ENCODE data around the gene SCYL1.

GRCh38 chr11:65584723-65585171 is 59.9 kb downstream of the SCYL1 start:
- TF ChIP-seq, protein P1, sequence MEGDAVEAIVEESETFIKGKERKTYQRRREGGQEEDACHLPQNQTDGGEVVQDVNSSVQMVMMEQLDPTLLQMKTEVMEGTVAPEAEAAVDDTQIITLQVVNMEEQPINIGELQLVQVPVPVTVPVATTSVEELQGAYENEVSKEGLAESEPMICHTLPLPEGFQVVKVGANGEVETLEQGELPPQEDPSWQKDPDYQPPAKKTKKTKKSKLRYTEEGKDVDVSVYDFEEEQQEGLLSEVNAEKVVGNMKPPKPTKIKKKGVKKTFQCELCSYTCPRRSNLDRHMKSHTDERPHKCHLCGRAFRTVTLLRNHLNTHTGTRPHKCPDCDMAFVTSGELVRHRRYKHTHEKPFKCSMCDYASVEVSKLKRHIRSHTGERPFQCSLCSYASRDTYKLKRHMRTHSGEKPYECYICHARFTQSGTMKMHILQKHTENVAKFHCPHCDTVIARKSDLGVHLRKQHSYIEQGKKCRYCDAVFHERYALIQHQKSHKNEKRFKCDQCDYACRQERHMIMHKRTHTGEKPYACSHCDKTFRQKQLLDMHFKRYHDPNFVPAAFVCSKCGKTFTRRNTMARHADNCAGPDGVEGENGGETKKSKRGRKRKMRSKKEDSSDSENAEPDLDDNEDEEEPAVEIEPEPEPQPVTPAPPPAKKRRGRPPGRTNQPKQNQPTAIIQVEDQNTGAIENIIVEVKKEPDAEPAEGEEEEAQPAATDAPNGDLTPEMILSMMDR (IDR thresholded peaks at IDR 0.05) = no peak
- no peak for TF ChIP-seq POLR2A (IDR thresholded peaks at IDR 0.05)

All from body of pancreas (tissue), 4 donors.